Measurements from ENCODE around the gene VSX2.

VSX2 gene

GRCh38 chr14:74238974-74239847, at the start of gene VSX2:
VSX2 (plus strand) TSS chr14:74239449; CDS start chr14:74239562, 113 bp downstream.
- no peak for DNase-seq (ENCODE audit: low spot score)

- DNase-seq (ENCODE audit: low spot score), result no peak
These were observed 48.2 kb upstream of the VSX2 start for GRCh38 chr14:74190927-74191575.

GRCh38 chr14:74194506-74195274, 44.6 kb upstream of the VSX2 start:
- no peak for DNase-seq (ENCODE audit: low spot score)

GRCh38 chr14:74195623-74196022, 43.6 kb upstream of the VSX2 start:
- DNase-seq (ENCODE audit: low spot score), result no peak

GRCh38 chr14:74198441-74199234, 40.6 kb upstream of the VSX2 start:
- no peak for DNase-seq (ENCODE audit: low spot score)

- DNase-seq (ENCODE audit: low spot score), result no peak
These were observed 37.1 kb upstream of the VSX2 start for GRCh38 chr14:74202113-74202512.

GRCh38 chr14:74203639-74204038, 35.6 kb upstream of the VSX2 start:
- DNase-seq (ENCODE audit: low spot score), result no peak

GRCh38 chr14:74204491-74204890, 34.8 kb upstream of the VSX2 start:
- DNase-seq (ENCODE audit: low spot score), result no peak

GRCh38 chr14:74205882-74206281, 33.4 kb upstream of the VSX2 start:
- DNase-seq (ENCODE audit: low spot score), result no peak

GRCh38 chr14:74207943-74208342, 31.3 kb upstream of the VSX2 start:
- no peak for DNase-seq (ENCODE audit: low spot score)

GRCh38 chr14:74208642-74209041, 30.6 kb upstream of the VSX2 start:
- DNase-seq (ENCODE audit: low spot score), result no peak

GRCh38 chr14:74211945-74212580, 27.2 kb upstream of the VSX2 start:
- DNase-seq (ENCODE audit: low spot score), result no peak

- no peak for DNase-seq (ENCODE audit: low spot score)
These were observed 25.1 kb upstream of the VSX2 start for GRCh38 chr14:74213907-74214803.

GRCh38 chr14:74216671-74217070, 22.6 kb upstream of the VSX2 start:
- no peak for DNase-seq (ENCODE audit: low spot score)

GRCh38 chr14:74217672-74218448, 21.4 kb upstream of the VSX2 start:
- peak; percentile 87 for DNase-seq (ENCODE audit: low spot score)

- no peak for DNase-seq (ENCODE audit: low spot score)
These were observed 20.8 kb upstream of the VSX2 start for GRCh38 chr14:74218462-74218861.

GRCh38 chr14:74219277-74220205, 19.7 kb upstream of the VSX2 start:
- no peak for DNase-seq (ENCODE audit: low spot score)

- no peak for DNase-seq (ENCODE audit: low spot score)
These were observed 18.3 kb upstream of the VSX2 start for GRCh38 chr14:74220991-74221390.

Data from germinal center (tissue), 1 donor.